NAMALWA (cell line): ENCODE results near the gene AMBRA1.
A peak's percentile ranks its signal among the peaks of the same experiment; 100 is the strongest.

ENCODE experiments used
- DNase-seq: peaks from one replicate; pipeline ENCODE4 v3.0.0-alpha.2; 2015; ENCODE audit warnings: low spot score

The AMBRA1 gene

DNA sequence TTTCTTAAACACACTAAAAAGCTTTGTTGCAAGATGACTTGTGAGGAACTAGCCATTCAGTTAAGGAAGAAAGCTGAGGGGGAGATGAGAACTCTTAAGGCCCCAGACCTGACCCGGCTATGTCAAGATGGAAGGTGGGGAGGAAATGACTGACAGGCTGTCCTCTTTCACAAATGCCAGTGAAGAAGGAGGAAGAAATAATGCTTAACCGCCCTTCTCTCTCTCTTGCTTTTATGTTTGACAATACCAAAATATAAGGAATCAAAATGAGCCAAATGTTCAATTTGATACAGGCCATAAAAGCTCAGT, 87.4 kb downstream of the AMBRA1 start:
- DNase-seq = no peak

DNA sequence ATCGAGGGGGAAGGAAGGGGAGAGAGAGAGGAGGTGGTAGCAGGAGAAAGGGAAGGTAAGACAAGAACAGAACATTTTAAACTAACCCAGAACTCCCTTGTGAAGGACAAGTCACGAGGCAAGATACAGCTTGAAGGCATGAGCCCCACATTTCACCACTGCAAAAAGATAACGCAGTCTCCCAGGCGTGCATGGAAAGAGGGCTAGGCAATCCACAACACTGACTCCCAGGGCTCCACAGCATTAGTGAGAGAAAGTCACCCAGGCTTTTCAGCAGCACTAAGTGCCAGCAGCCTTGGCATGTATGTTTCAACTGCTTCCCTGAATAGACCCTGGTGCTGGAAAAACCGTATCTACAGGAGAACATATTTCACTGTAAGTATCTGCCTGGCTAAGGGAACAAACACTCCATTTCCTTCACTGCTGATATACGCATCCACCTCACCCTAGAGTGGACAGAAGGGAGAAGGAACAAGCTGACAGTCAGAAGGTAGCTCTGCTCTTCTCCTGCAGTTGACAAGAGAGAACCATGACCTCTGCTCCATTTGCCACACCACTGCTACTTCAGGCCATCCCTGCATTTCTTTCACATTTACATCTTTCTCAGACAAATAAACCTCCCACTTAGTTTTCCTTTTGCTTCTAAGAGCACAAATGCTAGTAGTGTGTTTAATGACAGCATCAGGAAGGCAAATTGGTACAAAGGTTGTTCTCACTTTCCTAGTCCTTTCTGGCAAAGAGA, 87.9 kb downstream of the AMBRA1 start:
- DNase-seq = no peak

DNA sequence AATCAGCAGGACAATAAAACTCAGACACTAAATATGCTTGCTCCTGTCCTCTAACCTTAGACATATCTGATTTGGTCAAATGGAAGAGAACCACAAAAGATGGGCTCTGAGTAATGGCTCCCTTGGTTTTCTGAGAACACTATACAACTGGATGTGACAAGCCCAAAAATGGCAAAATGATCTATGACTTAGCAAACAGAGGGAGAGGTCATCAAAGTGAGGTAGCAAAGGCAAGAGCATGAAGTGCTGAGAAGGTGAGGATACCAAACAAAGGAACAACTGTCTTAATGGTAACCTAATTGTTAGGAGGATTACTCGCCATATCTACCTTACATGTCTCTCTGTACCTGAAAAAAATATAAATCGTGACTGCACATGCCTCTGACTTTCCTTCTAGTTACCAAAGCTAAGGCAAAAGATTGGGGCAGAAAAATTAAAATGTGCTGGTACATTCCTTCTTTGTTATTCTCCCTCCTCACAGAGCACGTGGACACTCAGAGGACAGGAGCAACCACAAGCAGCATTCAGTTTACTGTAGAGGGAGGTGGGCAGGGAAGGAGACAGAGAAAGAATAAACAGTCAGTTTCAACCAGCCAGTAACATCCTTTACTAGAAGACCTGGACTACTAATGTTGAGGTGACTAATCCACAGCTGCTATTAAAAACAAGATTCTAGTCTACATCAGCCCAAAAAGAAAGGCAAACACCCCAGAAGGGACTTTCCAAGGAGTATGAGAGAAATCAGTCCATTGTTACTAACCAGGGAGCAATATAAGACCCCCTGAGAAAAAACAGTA, 88.8 kb downstream of the AMBRA1 start:
- DNase-seq = no peak

DNA sequence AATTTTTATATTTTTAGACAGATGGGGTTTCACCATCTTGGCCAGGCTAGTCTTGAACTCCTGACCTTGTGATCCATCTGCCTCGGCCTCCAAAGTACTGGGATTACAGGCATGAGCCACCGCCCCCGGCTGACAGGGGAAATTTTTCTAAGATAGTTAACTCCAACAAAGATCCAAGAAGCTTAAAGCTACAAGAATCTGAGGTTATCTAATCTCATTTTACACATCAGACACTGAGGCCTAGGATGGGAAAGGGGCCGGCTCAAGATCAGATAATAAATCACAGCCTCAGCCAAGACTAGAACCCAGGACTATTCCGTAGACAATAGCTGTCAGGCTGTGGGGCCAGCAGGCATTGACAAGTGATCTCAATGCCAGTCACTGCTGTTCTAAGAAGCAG, 94.0 kb downstream of the AMBRA1 start:
- DNase-seq = no peak

DNA sequence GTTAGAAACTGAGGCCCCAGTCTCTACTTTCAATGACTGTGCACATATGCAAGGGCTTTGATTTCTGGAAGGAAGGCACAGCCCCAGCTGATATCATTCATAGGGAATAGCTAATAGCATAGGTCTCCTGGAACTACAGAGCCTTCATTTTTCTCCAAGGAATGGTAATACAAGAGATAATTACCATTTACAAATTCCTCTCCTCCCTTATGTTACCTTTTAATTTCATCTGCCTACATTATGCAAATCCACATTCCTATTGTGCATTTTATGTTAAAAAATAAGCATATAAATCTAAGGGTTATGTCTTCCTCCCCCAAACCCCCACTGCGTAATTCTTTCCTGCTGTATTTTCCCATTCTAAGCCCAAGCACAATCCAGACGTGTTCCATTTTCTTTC, 94.9 kb downstream of the AMBRA1 start:
- DNase-seq = no peak

DNA sequence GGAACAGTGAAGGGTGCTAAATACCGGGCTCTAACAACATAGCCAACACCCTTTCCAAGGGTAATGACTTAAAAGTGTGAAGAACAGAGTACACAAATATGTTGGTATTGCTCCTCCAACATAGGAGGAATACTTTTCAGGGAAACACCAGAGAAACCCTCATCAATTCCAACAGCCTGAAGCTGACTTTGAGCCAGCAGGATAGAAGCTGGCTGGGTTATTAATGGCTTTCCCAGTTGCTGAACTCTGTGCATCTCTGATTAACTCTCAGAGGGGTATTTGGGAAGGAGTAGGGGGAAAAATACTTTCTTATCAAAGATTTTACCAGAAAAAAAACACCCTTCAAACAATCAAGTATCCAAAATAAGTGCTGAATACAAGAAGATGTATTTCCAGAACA, 95.6 kb downstream of the AMBRA1 start:
- no peak for DNase-seq

DNA sequence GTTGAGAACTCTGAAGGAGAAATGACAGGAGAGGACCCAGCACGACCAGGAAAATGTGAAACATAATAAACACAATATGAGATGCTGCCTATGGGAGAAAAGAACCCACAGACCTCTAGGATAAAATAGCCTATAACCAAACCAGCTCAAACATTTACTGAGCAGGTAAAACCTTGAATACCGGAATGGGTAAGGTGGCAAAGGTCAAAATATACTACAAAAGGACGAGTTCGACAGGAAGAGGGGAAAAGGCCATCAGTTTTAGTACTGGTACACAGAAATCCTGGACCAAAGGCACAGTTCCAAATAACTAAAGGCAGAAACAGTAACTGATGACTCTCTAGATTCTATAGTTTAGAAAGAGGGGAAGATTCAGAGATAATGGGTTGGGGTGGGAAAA, 96.3 kb downstream of the AMBRA1 start:
- no peak for DNase-seq

DNA sequence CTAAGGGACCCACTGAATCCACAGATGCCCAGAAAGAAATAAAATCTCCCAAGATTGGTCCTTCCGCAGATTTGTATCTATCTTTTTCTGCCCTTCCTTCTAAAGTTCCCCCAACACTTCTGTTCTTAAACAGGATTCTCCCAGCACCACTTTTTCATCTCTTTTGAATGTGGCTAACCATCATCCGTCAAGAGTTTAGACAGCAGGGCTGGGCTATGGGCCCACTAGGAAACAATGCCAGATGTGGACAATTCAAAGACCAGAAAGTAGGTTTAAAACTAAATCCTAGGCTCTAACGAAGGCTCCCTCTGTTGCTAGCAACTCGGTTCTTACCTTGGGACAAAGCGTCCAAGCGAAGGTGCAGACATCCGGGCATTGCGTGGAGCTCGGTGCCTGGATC, 100.0 kb downstream of the AMBRA1 start:
- DNase-seq = no peak

DNA sequence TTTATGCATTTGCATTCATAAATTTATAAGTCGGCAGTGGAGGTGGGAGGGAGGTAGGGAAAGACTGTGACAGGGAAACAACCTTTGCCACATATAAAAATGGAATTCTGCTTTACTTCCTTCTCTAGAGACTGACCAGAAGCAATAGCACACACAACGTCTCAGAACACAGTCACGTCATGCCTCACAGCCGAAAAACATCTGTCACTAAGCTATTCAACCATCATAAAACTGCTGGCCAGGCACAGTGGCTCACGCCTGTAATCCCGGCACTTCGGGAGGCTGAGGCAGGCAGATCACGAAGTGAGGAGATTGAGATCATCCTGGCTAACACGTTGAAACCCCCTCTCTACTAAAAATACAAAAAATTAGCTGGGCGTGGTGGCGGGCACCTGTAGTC, 101.3 kb downstream of the AMBRA1 start:
- DNase-seq = no peak

DNA sequence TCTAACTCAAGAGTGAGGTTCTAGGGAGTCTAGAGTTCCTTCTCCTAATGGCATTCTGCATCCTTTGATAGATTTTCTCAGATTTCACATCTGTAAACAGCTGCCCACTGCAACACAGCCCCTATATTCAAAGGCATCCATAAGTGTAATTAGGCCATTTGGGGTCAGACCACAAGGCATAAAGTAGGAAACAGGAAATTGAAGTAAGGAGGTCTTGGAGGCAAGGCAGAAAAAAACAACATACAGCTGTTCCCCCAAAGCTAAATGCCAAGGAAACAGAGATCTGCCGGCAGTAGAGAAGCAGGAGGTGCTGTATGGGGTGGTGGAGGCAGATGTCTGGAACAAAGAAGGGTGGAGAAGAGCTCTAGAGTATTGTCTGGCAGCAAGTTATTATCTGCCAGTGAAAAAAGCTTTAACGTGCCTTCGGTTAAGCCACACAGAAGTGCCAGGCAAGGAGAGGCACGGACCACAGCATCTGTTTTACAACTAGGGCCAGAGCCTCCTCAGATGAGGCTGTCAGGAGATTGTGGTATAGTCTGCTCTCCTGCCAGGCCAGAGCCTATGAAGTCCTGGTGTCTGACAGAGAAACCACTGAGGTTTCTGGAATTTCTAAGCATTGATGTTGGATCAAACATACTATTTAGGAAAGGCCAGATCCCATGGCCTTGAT, 102.0 kb downstream of the AMBRA1 start:
- DNase-seq = no peak

DNA sequence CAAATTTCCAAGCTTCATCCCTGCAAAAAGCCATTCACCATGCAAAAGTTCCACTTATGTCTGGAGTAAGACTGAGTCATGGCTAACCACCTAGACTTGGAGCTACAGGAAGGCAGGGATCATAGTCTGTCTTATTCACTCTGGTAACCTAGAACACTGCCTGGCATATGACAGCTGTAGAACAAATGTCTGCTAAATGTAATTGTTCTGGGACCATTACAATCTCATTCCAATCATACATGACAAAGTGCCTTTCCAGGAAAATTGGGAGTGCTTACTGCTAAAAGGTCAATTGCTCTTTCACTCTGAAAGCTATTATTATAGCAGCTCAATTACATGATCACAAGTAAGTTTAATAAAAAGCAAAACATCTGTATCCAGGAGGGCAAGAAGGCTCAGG, 103.2 kb downstream of the AMBRA1 start:
- no peak for DNase-seq

DNA sequence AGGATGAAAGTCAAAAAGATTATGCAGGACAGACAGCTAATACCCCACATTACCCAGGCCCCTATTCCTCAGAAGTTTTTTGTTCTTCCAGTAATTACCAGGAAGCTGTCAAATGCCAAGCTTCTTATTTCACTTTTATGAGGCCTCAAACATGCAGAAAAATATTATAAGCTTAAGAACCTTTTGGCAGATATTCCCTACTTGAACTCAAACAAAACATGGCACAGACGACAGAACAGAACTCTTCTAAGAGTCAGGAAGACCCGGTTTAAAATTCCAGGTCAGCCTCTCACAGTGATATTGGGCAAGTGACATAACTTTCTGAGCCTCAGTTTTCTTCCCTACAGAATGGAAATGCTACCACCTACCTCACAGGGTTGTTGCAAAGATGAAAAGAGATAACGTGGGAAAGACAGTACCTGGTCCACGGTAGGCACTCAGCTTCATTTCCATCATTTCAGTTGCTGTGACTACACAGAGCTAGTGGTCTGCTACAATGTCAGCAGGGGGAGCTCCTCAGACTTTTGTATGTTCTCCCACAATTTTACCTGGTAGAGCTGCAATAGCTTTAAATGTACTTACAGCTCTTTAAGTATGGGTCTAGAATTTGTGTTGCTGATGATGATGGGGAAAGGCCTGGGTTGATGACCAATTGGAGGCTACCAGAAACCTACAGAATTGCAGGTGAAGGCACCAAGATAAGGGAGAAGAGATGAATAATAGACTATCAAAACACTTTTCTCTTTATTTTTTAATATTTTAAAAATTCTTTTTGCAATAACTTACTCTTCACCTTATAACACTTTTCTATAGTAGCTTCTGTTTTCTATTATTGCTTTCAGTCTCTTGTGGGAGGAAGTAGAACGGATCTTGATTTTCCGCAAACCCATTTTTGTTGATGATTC, 103.9 kb downstream of the AMBRA1 start:
- DNase-seq = peak; percentile 78

DNA sequence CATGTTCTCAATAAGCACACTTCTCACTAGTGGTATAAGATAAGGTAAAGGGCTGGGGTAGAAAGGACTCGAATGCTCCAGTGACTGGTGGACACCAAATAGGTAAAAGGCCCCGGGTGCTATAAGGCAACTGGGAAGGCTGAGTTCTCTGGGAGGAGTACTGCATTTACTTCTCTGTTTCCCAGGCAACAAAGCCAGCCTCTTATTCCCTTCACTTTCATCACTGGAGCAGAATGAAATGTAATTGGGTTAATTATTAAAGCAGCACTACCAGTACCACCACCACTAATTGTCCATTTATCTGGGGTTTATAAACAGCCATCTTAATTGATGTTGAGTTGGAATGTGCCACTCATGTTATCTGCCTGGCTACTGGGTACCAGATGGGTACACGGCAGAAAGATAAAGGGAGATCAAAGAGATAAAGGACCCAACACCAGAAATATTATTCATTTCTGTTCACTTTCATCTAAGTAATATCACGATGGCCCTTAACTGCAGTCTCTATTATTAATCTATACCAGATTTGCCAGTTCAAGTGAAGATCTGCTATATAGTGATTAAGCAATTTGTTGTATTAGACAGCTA, 107.9 kb downstream of the AMBRA1 start:
- no peak for DNase-seq

DNA sequence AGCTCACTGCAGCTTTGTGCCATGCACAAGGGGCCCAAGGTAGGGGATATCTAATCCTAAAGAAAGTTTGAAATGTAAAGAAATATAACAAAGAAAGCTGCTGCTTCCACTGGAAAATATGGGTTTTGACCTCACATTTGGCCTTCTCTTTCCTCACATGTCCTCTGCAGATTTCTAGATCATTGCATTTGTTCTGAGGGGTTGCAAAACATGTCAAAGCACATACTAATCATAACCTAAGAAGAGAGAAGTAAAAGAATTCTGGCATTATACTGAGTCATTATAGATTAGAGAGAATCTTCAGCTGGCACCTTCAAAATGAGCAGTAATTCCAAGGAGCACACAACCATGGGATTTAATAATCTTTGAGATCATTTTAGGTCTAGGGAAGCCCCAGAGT, 109.7 kb downstream of the AMBRA1 start:
- no peak for DNase-seq

DNA sequence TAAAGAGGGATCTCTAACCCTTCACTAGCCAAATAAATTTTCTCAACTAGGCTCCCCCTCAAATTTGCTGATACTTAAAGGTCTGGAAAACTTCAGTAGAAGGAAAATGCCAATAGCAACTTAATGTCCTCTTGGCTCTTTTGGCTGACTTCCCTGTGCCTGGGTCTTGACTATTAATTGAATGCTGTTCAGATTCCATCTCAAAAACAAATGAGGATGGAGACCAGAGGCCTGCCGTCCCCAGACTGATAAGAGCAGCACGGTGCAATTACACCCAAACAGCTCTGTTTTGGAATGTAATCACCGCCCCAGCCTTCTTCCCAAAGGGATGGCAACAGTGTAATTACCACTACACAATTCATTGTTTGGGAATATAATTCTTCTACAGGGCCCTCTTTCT, 112.9 kb downstream of the AMBRA1 start:
- DNase-seq = no peak

DNA sequence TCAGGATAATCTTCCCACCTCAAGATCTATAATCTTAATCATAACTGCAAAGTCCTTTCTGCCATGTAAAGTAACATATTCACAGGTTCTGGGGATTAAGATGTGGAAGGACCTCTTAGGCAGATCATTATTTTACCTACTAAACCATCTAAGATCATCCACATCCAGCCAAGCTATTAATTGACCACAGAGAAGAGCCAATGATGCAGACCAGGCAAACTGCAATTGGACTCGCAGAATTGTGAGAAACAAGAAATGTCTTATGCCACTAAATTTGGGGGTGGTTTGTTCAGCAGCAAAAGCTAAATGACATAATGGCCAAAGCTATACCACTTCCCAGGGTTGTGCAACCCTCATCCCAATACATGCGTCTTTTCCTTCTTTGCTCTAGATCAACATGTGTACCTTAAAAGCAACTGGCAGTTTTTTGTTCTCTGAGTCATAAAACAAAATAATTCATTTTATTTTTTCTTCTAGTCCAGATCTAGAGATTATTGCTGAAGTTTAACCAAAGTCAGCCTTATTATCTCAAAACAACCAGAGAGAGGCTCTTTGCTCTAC, 113.6 kb downstream of the AMBRA1 start:
- DNase-seq = no peak

DNA sequence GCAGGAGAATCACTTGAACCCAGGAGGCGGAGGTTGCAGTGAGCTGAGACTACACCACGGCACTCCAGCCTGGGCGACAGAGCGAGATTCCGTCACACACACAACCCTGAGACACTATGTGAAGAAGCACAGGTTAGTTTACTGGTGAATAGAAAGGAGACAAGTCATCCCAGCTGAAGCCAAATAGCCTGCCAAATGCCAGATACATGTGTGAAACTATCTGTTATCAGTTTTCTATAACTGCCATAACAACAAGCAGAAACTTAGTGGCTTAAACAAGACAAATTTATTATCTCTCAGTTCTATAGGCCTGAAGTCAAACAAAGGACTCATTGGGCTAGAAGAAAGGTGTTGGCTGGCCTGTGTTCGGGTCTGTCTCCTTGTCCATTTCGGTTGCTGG, 114.2 kb downstream of the AMBRA1 start:
- DNase-seq = no peak

DNA sequence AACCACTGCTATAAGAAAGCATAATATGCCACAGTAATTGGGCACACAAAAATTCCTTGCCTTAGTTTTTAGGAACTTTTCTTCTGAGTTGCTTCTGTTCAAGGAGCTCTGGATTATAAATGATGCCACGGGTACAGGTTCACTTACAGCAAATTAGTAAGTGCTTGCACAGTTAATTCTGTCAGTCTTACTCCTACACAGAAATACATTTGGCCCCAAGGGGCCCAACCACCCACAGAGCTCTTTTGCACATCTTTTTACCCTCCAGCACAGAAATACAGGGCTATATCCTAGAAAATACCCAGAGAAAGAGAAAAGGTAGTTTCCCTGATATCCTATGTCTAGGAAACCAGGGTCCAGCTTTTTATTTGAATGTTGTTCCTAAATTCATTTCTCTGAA, 115.6 kb downstream of the AMBRA1 start:
- no peak for DNase-seq

DNA sequence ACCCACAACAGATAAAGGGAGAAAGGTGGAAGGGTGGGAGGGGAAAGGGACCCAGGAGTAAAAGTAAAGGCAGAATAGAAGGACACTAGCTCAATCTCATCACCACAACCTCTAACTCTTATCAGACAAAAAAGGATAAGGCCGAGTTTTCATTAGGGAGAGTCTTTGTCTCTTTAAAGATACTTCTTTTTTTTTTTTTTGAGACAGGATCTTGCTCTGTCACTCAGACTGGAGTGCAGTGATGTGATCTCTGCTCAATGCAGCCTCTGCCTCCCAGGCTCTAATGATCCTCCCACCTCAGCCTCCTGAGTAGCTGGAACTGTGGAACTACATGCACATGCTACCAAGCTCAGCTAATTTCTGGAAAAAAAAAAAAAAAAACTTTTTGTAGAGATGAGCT, 116.7 kb downstream of the AMBRA1 start:
- DNase-seq = no peak

DNA sequence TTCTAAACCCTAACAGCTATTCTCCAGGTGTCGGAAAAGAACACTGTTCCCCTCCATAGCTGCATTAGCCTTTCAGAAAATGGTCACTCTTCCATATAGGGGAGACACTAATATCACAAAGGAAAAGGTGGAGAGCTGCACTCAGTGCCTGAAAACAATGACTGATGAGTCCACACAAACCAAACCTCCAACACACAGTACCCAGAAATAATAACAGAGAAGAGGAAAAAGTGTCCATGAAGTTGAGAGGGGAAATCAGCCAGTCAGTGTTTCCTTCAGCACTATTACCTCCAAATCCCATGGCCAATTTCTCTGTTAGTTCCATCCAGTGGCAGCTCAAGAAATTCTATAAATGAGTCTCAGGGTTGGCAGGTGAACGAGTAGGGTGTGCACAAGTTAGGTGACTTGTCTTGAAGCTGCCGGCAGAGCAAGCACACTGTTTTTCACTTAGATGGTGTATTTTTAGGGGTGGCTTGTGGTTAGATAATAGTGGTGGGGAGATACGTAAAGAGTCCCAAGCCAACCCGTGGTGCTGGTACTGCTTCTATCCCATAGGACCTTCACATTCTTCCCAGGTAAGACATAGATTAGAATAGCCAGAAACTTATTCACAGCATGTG, 117.8 kb downstream of the AMBRA1 start:
- no peak for DNase-seq
